Kasumi-1 (cell line): Measurements from ENCODE around the gene AP3D1.
"Not testable (repeated sequence)": the region's sequence is repeated elsewhere in the genome, so short reads cannot be mapped to it uniquely, and the experiment has no call there.

Experiments used
- DNase-seq, 2 experiments: peaks; one replicate each; lab custom pipeline; 2025; lab: John Stamatoyannopoulos, UW

The AP3D1 gene

GRCh38 chr19:2151339-2152229 lies at the start of gene AP3D1:
Gene AP3D1 (minus strand): TSS chr19:2151566. CDS start chr19:2151334, 232 bp downstream.
- DNase-seq = peak; percentile 99

- not testable (repeated sequence) for DNase-seq
Observed at GRCh38 chr19:2200624-2201294, 49.4 kb upstream of the AP3D1 start.

- no peak for DNase-seq
Observed at GRCh38 chr19:2199861-2200623, 48.7 kb upstream of the AP3D1 start.

DNA sequence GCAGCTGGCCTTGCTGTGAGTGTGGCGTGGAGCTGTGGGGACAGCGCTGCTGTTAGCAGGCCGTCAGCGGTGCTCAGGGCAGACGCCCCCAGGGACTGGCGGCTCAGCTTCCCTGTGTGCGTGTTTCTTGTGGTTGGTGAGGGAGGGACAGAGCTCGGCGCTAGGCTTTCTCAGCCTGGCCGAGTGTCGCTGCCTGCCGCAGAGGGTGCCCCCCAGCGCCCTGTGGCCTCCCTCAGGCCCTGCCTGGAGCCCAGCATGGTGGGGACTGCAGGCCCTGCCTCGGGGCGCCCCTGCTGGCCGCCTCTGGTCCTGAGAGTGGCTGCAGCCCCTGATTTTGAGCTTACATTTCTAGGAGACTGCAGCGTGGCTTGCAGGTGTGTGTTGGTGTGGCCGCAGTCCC lies 47.8 kb upstream of the AP3D1 start:
- no peak for DNase-seq

DNA sequence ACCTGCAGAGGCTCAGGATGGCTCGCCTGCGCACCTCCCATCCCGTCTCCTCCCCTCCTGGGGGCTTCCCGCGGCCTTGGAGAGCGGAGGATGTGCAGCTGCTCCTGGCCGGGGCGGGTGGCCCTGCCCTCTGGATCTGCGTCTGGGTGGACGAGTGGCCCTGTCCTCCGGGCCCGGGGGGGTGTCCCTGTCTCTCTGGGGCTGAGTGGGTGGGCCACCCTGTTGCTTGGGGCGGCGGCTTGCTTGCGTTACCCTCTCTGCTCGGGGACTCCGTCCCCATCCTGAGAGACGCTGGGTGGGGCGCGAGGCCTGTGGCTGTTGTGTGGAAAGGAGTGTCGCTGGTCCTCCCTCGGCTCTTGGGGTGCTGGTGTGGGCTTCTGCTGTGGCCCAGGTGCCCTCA lies 47.0 kb upstream of the AP3D1 start:
- no peak for DNase-seq

- DNase-seq = no peak
Observed at GRCh38 chr19:2197270-2197669, 45.9 kb upstream of the AP3D1 start.

DNA sequence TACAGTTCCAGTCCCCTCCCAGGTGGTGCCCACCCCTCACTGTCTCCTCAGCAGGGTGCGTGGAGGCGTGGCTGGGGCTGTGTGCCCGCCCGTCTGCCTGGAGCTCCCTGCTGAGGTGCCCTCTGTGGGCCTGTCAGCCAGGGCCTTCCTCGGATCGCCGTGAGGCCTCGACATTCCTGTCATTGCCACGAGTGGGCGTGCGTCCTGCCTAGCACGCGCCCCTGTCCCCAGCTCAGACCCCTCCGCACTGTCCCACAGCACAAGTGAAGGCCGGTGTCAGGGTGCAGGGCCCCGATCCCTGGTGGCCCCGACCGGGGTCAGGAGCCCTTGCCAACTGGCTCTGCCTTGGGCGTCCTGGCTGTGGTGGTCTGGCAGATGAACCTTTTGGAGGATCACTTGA lies 44.5 kb upstream of the AP3D1 start:
- no peak for DNase-seq

DNA sequence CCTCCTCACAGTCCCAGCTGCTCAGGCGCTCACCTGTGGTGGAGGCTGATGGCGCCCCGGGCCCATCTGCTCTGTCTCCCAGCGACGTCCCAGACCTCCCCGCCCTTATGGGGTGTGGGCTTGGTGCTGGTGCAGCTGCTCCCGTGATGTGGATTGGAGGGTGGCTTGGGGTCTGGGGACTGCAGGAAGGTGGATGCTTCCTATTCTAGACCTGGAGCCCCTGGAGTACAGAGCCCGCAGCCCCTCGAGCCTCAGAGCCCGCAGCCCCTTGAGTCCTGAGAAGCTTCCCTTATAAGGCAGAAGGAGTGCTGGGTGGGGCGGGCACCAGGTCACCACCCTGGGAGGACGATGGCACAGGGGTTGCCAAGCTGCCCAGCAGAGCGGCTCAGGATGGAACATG lies 44.0 kb upstream of the AP3D1 start:
- DNase-seq = no peak

DNA sequence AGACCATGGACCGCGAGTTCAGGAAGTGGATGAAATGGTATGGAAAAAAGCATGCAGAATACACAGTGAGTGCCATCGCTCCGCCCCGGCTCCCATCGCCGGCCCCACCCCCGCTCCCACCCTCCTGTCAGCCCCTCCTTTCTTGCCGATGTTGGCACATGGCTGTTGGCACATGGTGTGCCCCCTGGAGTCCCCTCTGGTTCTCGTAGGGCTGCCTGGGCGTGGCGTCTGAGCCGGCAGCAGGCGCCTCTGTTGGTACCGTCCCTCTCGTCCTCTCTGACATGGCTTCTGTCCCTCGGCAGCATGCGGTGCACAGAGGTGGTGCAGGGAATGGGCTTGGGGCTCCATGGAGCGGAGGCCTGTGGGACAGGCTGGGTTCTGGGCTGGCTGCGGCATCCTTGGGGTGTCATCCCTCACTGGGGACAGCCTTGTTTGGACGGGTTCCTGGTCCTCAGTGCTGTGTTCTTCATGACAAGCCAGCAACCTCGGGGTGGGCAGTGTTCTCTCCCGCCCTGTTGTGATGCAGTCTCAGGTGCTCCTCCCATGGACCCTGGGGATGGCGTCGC lies 43.2 kb upstream of the AP3D1 start:
- DNase-seq = no peak

DNA sequence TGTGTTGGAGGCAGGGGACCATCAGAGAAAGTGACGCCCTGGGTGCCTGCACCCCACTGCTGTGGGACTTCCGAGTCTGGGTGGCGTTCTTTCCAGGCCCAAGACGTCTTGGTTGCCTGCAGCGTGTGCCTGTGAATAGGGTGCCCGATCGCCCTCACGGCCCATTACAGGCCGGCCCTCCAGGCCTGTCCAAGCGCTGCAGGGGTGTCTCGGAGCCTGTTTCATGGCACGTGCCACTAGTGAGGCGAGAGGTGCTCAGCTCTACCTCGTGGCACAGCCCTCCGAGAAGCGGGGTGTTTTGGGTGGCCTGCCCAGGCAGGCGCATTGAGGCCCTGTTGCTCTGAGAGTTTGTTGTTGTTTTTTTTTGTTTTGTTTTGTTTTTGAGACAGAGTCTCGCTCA lies 42.4 kb upstream of the AP3D1 start:
- DNase-seq = no peak

DNA sequence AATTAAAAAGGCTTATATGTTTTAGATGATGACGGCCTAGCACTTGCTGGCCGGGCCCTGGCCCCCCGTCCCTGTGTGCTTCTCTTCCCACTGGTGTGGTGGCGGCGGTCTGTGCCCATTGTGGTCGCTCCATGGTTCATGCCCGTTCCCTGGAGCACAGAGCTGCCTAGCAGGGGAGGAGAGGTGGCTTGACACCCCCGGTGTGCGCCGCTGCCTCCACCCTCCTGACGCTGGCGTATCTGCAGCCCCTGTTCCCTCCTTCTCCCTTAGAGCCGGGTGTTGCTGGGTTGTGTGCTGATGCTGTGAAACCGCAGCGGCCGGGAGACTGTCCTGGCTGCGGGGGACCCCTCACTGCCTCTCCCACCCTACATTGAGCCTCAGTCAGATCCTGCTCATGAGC lies 41.5 kb upstream of the AP3D1 start:
- no peak for DNase-seq

DNA sequence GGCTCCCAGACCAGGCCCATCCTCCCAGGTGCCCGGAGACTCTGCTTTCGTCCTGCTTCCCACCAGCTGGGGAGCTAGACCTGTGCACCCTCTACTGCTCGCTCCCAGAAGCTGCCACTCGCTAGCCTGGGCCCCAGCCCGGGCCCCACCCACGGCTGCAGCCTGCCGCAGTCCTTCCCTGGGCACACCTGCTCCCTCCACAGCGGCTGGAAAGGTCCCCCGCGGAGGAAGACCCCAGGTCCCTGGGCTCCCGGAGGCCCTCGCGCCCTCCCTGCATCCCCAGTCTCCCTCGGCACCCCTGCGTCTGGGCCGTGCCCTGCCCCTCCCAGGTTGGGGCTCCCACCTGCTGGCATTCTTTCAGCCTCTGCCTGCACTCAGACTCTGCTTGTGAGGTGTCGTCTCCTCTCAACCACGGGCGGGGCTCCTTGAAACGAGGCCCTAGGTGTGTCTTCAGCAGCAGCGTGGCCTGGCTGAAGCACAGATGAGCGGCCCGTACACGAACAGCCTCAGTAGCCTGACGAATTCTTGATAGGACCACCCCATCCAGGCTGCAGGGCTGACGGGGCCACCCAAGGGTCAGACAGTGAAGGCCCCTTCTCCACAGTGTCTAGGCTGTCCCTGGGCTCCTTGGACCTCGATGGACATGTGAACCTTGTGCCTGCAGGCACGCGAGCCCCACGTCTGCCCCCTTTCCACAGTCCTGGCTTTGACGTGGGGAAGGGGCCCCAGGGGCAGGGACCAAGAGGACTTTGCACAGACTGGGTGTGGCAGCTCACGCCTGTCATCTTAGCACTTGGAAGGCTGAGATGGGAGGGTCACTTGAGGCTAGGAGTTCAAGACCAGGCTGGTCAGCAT lies 40.3 kb upstream of the AP3D1 start:
- no peak for DNase-seq

DNA sequence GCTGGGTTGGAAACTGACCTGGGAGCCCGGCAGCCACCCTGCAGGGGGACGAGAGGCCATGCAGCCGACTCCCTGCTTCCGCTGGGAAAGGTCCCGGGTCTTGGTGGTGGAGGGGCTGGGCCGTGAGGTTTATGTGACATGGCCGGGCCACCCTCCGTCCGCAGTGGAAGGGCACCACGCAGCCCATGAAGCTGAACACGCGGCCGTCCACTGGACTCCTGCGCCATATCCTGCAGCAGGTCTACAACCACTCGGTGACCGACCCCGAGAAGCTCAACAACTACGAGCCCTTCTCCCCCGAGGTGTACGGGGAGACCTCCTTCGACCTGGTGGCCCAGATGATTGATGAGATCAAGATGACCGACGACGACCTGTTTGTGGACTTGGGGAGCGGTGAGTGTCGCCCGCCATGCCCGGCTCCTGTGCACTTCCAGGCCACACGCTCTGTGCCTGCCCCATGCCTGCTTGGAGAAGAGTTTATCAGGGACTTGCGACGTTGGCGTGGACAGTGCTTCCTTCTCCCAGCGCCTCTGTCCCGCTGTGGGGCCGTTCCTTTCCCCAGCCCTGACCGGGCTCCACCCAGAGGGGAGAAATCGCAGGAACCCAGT lies 39.6 kb upstream of the AP3D1 start:
- no peak for DNase-seq

- DNase-seq = no peak
Observed at GRCh38 chr19:2189880-2190279, 38.5 kb upstream of the AP3D1 start.

DNA sequence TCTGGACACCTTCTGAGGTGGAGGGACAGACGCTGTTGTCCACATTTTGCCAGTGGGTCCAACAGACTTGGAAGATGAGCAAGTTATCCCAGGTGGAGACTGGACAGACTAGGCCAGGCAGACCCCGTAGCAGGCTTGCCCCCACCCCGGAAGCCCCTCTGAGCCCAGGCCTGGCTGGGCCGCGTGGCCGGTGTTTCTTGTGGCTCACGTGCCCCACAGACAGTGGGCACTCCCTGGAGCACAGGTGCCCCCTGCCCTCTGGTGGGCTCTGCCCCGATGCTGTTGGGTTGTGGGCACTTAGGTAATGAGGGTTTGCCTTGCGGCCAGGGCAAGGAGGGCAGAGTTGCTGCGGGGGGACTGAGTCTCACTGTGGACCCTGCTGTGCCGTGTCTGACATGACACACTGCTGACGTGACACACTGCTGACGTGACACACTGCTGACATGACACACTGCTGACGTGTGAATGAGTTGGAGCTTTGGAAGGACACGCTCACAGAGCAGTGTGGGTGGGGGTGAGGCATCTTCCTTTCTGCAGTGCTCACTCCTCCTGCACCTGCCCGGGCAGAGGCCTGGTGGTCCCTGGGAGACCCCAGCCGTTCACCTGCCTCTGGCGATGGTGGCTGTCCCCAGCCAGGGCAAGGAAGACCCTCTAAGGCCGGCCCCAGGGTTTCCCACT lies 37.5 kb upstream of the AP3D1 start:
- no peak for DNase-seq

GRCh38 chr19:2187159-2187558 lies 35.8 kb upstream of the AP3D1 start:
- DNase-seq = no peak

DNA sequence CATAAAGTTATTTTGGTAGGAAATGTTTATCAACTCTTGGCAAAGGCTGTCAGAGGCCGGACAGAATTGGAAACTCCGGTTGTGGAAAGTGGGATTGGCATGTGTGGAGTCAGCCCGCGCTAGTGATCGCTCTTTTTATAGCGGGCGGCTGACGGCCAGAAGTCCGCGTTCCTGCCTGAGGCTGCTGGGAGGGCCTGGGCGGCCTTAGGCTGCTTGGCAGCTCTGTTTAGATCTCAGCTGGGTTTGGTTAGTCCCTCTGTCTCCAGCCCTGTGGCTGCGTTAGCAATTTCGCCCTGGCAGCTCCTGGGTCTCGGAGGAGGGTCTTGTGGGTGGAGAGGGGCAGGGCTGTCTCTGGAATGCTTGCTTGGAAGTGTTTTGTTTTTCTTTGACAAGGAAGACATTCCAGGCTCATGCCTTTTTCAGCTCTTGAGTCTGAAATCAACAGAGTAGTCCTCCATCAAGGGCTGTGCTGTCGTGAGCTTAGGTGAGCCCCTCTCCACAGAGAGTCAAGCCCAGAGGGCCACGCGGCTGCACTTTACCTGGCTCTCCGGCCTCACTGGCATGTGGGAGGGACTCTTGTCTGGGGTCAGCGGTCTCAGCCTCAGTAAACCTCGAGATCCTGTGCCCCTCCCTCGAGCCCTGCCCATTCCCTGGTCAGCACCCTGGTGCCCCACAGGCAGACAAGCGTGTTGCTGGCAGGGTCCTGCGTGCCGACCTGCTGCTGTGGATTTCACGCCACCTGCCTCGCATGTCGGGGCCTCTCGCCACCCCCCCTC lies 34.9 kb upstream of the AP3D1 start:
- no peak for DNase-seq

- DNase-seq = no peak
Observed at GRCh38 chr19:2185734-2186070, 34.3 kb upstream of the AP3D1 start.

DNA sequence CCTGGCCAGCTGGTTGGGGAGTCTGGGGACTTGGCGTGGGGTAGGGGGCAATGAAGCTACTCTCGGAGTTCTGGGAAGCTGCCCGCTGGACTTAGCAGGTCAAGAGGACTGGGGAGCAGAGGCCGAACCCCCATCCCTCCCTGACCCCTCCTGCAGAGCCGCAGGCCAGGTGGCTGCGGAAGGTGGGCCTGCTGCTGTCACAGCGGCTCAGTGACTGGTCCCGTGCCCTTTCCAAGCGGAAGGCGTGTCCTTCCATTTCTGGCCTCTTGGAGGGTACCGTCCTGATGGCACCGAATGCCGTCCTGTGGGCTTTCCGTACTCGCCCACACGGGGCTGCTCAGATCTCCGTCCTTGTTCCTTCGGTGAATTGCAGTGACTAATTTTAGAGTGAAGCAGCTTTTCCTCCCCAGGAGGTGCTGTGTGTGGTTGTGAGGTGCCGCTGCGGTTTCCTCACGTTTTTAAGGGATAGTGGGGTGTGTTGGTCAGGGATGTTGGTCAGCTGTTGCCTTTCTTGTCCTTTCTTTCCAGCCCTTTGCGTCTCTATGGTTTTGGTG lies 33.1 kb upstream of the AP3D1 start:
- no peak for DNase-seq

- DNase-seq = no peak
Observed at GRCh38 chr19:2181633-2181997, 30.2 kb upstream of the AP3D1 start.
